OCI-LY3 (cell line): ENCODE results near the gene FLNC.

Experiments
- H2AFZ ChIP-seq: fragments of 200-600, 300-600 bp; shearing (Covaris generic); 2 replicates; pipeline ENCODE4 v1.6.0; 2014; ENCODE audit warnings: antibody characterized with exemption, low read depth, low read length
- H3K27ac ChIP-seq: fragments of 200-600, 300-600 bp; sonication (generic); 2 replicates; pipeline ENCODE4 v1.5.1; 2014; ENCODE audit warnings: mild to moderate bottlenecking, low read length, moderate library complexity, mixed read lengths
- H3K27me3 ChIP-seq: fragments of 200-600, 300-600 bp; sonication (generic); 2 replicates; pipeline ENCODE4 v1.6.1; 2014; ENCODE audit warnings: low read depth, low read length, mixed read lengths
- H3K36me3 ChIP-seq: fragments of 200-600, 300-600 bp; sonication (generic); replicated peaks from 2 replicates; pipeline ENCODE3; 2014; ENCODE audit warnings: low read depth, low read length, mixed read lengths
- H3K4me1 ChIP-seq: fragments of 300-600, 200-600 bp; sonication (generic); 2 replicates; pipeline ENCODE4 v1.6.1; 2014; ENCODE audit warnings: low read length, mixed read lengths
- H3K4me2 ChIP-seq: fragments of 200-600, 300-600 bp; sonication (generic); 2 replicates; pipeline ENCODE4 v1.6.1; 2014; ENCODE audit warnings: low read length, mixed read lengths
- H3K4me3 ChIP-seq: fragments of 300-600, 200-600 bp; sonication (generic); 2 replicates; pipeline ENCODE4 v1.5.1; 2014; ENCODE audit warnings: antibody characterized with exemption, mild to moderate bottlenecking, low read length, moderate library complexity
- H3K79me2 ChIP-seq: fragments of 300-600, 200-600 bp; shearing (Covaris generic); 2 replicates; pipeline ENCODE4 v1.6.1; 2014; ENCODE audit warnings: mild to moderate bottlenecking, low read length, mixed read lengths
- H3K9ac ChIP-seq: fragments of 300-600, 200-600 bp; shearing (Covaris generic); 2 replicates; pipeline ENCODE4 v1.6.0; 2014; ENCODE audit warnings: mild to moderate bottlenecking, low read length, moderate library complexity
- H3K9me3 ChIP-seq: fragments of 200-600, 300-600 bp; shearing (Covaris generic); 2 replicates; pipeline ENCODE4 v1.6.1; 2014; ENCODE audit warnings: low read length, mixed read lengths; ENCODE audit not compliant: insufficient read depth
- H4K20me1 ChIP-seq: fragments of 200-600, 300-600 bp; sonication (generic); 2 replicates; pipeline ENCODE4 v1.6.1; 2016; ENCODE audit warnings: low read length, mixed read lengths; ENCODE audit not compliant: insufficient read depth
- EZH2phosphoT487 ChIP-seq: fragments of 200-600 bp; shearing (Covaris generic); IDR thresholded peaks from 2 replicates; pipeline ENCODE4 v1.6.1; 2018; ENCODE audit warnings: antibody characterized with exemption, mixed run types, low read depth
- TF ChIP-seq, protein P1 (sequence below): fragments of 200-600, 300-600 bp; sonication (generic); IDR thresholded peaks from 2 replicates; pipeline ENCODE4 v1.5.1; 2014; ENCODE audit warnings: antibody characterized with exemption, low read length, low read depth

FLNC gene

DNA sequence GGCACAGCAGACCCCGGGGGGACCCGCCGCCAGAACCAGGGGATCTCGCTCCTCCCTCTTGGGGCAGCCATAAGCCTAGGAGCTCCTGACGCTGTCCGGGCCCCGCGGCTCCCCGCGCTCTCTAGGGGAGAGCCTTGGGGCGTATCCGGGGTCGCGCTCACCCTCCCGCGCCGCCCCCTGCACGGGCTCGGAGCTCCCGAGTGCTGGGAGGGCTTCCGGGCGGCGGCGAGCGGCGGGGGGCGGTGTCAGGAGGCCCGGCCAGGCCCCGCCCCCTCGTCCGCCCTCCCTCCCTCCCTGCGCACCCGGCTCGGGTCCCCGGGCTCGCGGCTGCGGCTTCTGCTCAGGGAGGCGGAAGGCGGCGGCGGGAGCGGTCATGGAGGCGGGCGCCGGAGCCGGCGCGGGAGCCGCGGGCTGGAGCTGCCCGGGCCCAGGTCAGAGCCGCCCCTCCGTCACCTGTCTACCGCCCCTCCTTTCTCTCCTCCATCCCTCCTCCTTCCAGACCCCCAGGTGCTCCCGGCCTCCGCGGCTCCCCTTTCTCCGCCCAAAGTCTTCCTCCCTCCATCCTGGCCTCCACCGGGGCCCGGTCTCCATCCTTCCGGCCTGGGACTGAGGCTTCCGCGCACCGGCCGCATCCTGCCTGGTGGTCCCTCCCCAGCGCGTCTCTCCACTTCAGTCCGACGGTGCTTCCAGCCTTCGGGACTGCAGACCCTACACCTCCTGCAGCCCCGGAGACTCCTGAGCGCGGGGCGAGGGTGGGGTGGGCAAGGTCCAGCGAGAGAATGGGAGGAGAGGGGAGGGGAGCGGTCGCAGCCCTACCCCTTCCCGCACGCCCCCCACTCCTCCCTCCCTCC, 38.9 kb upstream of the FLNC start, which contains the start of gene CCDC136:
CCDC136 (plus strand) TSS at position 848 of the 851 bp plus-strand sequence. CDS start 444 bp downstream, outside the sequence.
- Histone ChIP-seq H3K27me3 (peaks cover 29% of the 10 kb centered on the region), H3K36me3 (no peaks in the 10 kb centered on the region), H3K4me2 (peak within 1 kb of the TSS; percentile 100), H3K27ac (no peak within 1 kb of the TSS), H3K9me3 (no peaks in the 10 kb centered on the region), H3K4me1 (peaks cover 6% of the 10 kb centered on the region; the same call in 1 of the 2 replicates), H3K79me2 (no peaks in the 10 kb centered on the region), H2AFZ (peak within 1 kb of the TSS; percentile 93), H3K9ac (peak within 1 kb of the TSS; percentile 72), H4K20me1 (no peaks in the 10 kb centered on the region), H3K4me3 (peak within 1 kb of the TSS; percentile 95)
- TF ChIP-seq, protein P1, sequence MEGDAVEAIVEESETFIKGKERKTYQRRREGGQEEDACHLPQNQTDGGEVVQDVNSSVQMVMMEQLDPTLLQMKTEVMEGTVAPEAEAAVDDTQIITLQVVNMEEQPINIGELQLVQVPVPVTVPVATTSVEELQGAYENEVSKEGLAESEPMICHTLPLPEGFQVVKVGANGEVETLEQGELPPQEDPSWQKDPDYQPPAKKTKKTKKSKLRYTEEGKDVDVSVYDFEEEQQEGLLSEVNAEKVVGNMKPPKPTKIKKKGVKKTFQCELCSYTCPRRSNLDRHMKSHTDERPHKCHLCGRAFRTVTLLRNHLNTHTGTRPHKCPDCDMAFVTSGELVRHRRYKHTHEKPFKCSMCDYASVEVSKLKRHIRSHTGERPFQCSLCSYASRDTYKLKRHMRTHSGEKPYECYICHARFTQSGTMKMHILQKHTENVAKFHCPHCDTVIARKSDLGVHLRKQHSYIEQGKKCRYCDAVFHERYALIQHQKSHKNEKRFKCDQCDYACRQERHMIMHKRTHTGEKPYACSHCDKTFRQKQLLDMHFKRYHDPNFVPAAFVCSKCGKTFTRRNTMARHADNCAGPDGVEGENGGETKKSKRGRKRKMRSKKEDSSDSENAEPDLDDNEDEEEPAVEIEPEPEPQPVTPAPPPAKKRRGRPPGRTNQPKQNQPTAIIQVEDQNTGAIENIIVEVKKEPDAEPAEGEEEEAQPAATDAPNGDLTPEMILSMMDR = no peak
- no peak for TF ChIP-seq EZH2phosphoT487

DNA sequence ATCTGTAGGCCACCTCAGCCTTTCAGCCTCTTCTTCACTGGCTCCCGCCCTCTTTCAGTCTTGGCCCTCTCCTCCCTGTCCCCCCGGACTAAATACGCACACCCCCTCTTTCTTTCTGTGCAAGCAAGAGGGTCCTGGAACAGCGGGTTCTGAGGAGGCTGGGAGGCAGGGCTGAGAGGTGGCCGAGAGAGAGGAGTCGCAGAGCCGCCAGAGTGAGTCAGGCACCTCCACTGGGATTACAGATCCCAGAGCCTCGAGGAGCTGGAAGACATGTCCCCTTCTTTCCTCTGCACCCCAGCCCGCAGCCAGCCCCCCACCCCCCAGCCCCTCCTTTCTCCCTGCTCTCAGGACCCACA, 38.3 kb upstream of the FLNC start:
- Histone ChIP-seq H3K27me3 (peaks cover 29% of the 10 kb centered on the region), H2AFZ (peak overlapping the region; percentile 90; the same call in 1 of the 2 replicates), H3K9ac (peak overlapping the region; percentile 72), H3K4me1 (peaks cover 6% of the 10 kb centered on the region; the same call in 1 of the 2 replicates), H3K27ac (no peak overlapping the region), H3K36me3 (no peaks in the 10 kb centered on the region), H3K4me3 (peak overlapping the region; percentile 95), H4K20me1 (no peaks in the 10 kb centered on the region), H3K9me3 (no peaks in the 10 kb centered on the region), H3K4me2 (peak overlapping the region; percentile 100), H3K79me2 (no peaks in the 10 kb centered on the region)
- no peak for TF ChIP-seq EZH2phosphoT487
- TF ChIP-seq, protein P1 = no peak

DNA sequence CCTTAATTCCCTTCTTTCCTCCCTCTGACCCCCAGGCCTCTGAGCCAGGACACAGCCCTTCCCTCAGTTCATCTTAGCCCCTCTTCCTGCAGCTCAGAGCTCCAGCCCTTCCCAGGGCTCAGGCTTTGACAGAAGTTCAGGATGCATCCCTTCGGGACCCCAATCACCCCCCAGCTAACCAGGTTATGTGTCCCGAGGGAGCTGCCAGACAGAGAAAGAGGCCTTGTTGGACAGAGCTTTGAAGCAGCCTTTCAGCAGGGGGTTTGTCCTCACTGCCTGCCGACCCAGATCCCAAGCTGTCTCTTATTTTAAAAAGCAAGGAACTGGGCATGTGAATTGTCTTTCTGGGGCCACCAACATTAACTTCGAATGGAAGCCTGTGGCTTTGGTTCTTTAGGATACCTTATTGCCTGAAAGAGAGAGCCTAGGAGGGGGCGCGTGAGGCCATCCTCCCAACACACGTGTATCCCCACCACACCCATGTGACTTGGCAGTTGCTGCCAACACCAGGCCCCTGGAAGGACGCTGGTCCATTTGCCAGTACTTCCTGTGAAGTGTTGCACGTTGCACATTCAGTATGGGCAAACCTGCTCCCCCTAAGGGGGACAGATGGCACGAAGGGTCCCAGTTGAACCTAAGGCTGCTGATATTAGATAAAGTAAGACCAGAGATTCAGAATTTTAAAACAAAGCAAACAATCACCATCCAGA, 37.6 kb upstream of the FLNC start:
- no peak overlapping the region for H3K27ac ChIP-seq
- no peaks in the 10 kb centered on the region for H3K79me2 ChIP-seq
- 0 out of 2 replicates have a peak overlapping the region, but pooled peaks have one; percentile 100 for H3K4me2 ChIP-seq
- H3K4me3 ChIP-seq = peak overlapping the region; percentile 95; the same call in 1 of the 2 replicates
- peaks cover 25% of the 10 kb centered on the region for H3K27me3 ChIP-seq
- no peaks in the 10 kb centered on the region for H4K20me1 ChIP-seq
- peaks cover 6% of the 10 kb centered on the region; the same call in 1 of the 2 replicates for H3K4me1 ChIP-seq
- no peaks in the 10 kb centered on the region for H3K36me3 ChIP-seq
- H2AFZ ChIP-seq = no peak overlapping the region
- no peaks in the 10 kb centered on the region for H3K9me3 ChIP-seq
- TF ChIP-seq EZH2phosphoT487 = no peak
- TF ChIP-seq, protein P1 = no peak
- no peak overlapping the region for H3K9ac ChIP-seq

DNA sequence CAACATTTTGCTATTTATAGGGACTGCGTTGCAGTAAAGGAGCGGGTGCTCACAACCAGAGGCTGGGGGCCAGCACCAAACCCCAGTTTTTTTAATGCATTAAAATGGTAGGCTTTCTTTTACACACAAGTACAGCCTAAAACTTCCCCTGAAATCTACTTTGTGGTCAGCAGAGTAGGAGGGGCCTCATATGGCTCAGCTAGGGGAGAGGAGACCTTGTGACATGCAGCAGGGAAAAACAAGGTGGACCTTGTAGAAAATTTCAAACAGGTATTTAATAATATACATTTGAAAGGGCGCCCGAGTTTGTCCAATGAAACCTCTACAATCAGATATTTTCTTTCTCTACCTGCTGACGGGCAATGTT, 37.0 kb upstream of the FLNC start:
- Histone ChIP-seq H3K36me3 (no peaks in the 10 kb centered on the region), H3K4me2 (no peak overlapping the region), H3K4me1 (peaks cover 6% of the 10 kb centered on the region; the same call in 1 of the 2 replicates), H3K79me2 (no peaks in the 10 kb centered on the region), H3K9ac (no peak overlapping the region), H3K9me3 (no peaks in the 10 kb centered on the region), H3K27me3 (peaks cover 20% of the 10 kb centered on the region), H3K27ac (no peak overlapping the region), H4K20me1 (no peaks in the 10 kb centered on the region), H2AFZ (no peak overlapping the region), H3K4me3 (no peak overlapping the region)
- TF ChIP-seq EZH2phosphoT487 = no peak
- TF ChIP-seq, protein P1 = no peak
